Endothelial cell (in vitro differentiated cells): ENCODE measurements around the gene GPHA2. TPM values are rescaled to one million over a fixed set of nuclear protein-coding genes. Genes with fewer than 3 reads are reported as not detected.

Experiments used
- DNase-seq: peaks from one replicate; pipeline ENCODE4 v3.0.0; 2021; ENCODE audit warnings: low spot score
- H3K27ac Mint-ChIP-seq: one replicate; pipeline ENCODE4 v1.8.0; 2021; ENCODE audit warnings: mixed read lengths, inconsistent platforms; ENCODE audit not compliant: unreplicated experiment
- H3K27me3 Mint-ChIP-seq: one replicate; pipeline ENCODE4 v1.8.0; 2021; ENCODE audit warnings: mild to moderate bottlenecking, moderate library complexity, mixed read lengths, inconsistent platforms; ENCODE audit not compliant: unreplicated experiment
- H3K36me3 Mint-ChIP-seq: one replicate; pipeline ENCODE4 v1.8.0; 2021; ENCODE audit warnings: mild to moderate bottlenecking, low read depth, mixed read lengths, inconsistent platforms; ENCODE audit not compliant: unreplicated experiment
- H3K4me1 Mint-ChIP-seq: one replicate; pipeline ENCODE4 v1.8.0; 2021; ENCODE audit warnings: mild to moderate bottlenecking, mixed read lengths, inconsistent platforms; ENCODE audit not compliant: unreplicated experiment
- H3K4me3 Mint-ChIP-seq: one replicate; pipeline ENCODE4 v1.8.0; 2021; ENCODE audit warnings: mild to moderate bottlenecking, mixed read lengths, inconsistent platforms; ENCODE audit not compliant: unreplicated experiment
- H3K9me3 Mint-ChIP-seq: one replicate; pipeline ENCODE4 v1.8.0; 2021; ENCODE audit warnings: mixed read lengths, inconsistent platforms; ENCODE audit not compliant: unreplicated experiment
- total RNA-seq: library from RNA; stranded (reverse); fragmentation: NEBNext Ultra II Directional; extraction: Animal tissue kit (Norgen Biotek cat#: 25700); gene quantifications from one replicate; pipeline ENCODE4 v1.2.1, GENCODE V29; 2021; ENCODE audit not compliant: unreplicated experiment
- TF ChIP-seq, protein P1 (sequence below): fragments of 200-600 bp; sonication (generic); IDR thresholded peaks from one replicate; pipeline ENCODE4 v1.5.0; 2021; ENCODE audit warnings: antibody characterized with exemption; ENCODE audit not compliant: unreplicated experiment

The GPHA2 gene
- total RNA-seq, 1 donor from 2014 or later = not detected

DNA sequence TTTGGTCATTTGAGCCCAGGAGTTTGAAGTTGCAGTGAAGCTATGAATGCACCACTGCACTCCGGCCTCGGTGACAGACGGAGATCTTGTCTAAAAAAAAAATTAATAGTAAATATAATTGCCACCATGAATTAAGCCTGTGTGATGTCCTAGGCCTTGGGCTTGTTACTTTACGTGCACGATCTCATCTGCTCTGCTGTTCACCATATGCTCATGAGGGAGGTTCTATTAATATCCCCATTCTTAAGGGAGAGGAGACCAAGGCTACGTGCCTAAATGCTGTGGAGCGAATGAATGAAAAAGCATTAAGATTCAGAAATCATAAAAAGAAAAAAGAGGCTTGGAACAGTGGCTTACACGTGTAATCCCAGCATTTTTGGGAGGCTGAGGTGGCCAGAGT is 16.1 kb downstream of the GPHA2 start:
- Mint-ChIP-seq H3K9me3 (no peaks in the 10 kb centered on the region), H3K36me3 (peaks cover 5% of the 10 kb centered on the region), H3K4me3 (no peak overlapping the region), H3K4me1 (peaks cover 11% of the 10 kb centered on the region), H3K27me3 (peaks cover 5% of the 10 kb centered on the region), H3K27ac (no peak overlapping the region)
- no peak for DNase-seq
- TF ChIP-seq, protein P1, sequence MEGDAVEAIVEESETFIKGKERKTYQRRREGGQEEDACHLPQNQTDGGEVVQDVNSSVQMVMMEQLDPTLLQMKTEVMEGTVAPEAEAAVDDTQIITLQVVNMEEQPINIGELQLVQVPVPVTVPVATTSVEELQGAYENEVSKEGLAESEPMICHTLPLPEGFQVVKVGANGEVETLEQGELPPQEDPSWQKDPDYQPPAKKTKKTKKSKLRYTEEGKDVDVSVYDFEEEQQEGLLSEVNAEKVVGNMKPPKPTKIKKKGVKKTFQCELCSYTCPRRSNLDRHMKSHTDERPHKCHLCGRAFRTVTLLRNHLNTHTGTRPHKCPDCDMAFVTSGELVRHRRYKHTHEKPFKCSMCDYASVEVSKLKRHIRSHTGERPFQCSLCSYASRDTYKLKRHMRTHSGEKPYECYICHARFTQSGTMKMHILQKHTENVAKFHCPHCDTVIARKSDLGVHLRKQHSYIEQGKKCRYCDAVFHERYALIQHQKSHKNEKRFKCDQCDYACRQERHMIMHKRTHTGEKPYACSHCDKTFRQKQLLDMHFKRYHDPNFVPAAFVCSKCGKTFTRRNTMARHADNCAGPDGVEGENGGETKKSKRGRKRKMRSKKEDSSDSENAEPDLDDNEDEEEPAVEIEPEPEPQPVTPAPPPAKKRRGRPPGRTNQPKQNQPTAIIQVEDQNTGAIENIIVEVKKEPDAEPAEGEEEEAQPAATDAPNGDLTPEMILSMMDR = no peak

GRCh38 chr11:64918017-64918416 is 17.7 kb downstream of the GPHA2 start:
- Mint-ChIP-seq H3K27ac (peak overlapping the region; percentile 78), H3K27me3 (peaks cover 8% of the 10 kb centered on the region), H3K36me3 (peaks cover 12% of the 10 kb centered on the region), H3K4me3 (peak overlapping the region; percentile 93), H3K9me3 (no peaks in the 10 kb centered on the region), H3K4me1 (peaks cover 13% of the 10 kb centered on the region)
- TF ChIP-seq, protein P1 = no peak
- no peak for DNase-seq

- H3K4me3 Mint-ChIP-seq = peak overlapping the region; percentile 93
- no peaks in the 10 kb centered on the region for H3K9me3 Mint-ChIP-seq
- TF ChIP-seq, protein P1 = no peak
- peaks cover 13% of the 10 kb centered on the region for H3K4me1 Mint-ChIP-seq
- peaks cover 8% of the 10 kb centered on the region for H3K27me3 Mint-ChIP-seq
- DNase-seq = no peak
- H3K27ac Mint-ChIP-seq = peak overlapping the region; percentile 78
- peaks cover 12% of the 10 kb centered on the region for H3K36me3 Mint-ChIP-seq
Observed at GRCh38 chr11:64917663-64917995, 18.1 kb downstream of the GPHA2 start.

GRCh38 chr11:64916775-64917662 is 18.7 kb downstream of the GPHA2 start, which contains the start of gene ATG2A:
Gene ATG2A (minus strand): TSS chr11:64917209. CDS start chr11:64917135, 74 bp downstream.
- peaks cover 15% of the 10 kb centered on the region for H3K36me3 Mint-ChIP-seq
- peaks cover 13% of the 10 kb centered on the region for H3K4me1 Mint-ChIP-seq
- TF ChIP-seq, protein P1 = no peak
- peaks cover 8% of the 10 kb centered on the region for H3K27me3 Mint-ChIP-seq
- H3K4me3 Mint-ChIP-seq = peak within 1 kb of the TSS; percentile 93
- H3K9me3 Mint-ChIP-seq = no peaks in the 10 kb centered on the region
- peak within 1 kb of the TSS; percentile 78 for H3K27ac Mint-ChIP-seq
- DNase-seq = peak; percentile 97
